Skeletal muscle satellite cell (primary cell): ENCODE results near the gene PTPN20.

Source experiments
- H3K27me3 ChIP-seq: 2 replicates; pipeline ENCODE4 v1.7.0; 2013; ENCODE audit warnings: low read length; ENCODE audit not compliant: control insufficient read depth, insufficient read depth
- H3K36me3 ChIP-seq: 2 replicates; pipeline ENCODE4 v1.7.0; 2013; ENCODE audit warnings: mild to moderate bottlenecking, control low read depth, low read length; ENCODE audit not compliant: insufficient read depth
- H3K4me1 ChIP-seq: 2 replicates; pipeline ENCODE4 v1.7.0; 2013; ENCODE audit warnings: low read length; ENCODE audit not compliant: control insufficient read depth, insufficient read depth
- H3K4me2 ChIP-seq: 2 replicates; pipeline ENCODE4 v1.7.0; 2013; ENCODE audit warnings: mild to moderate bottlenecking, low read length
- H3K4me3 ChIP-seq: 2 replicates; pipeline ENCODE4 v1.7.0; 2013; ENCODE audit warnings: low read length
- H3K9ac ChIP-seq: 2 replicates; pipeline ENCODE4 v1.7.0; 2013; ENCODE audit warnings: mild to moderate bottlenecking, low read depth, low read length, moderate library complexity
- H3K9me3 ChIP-seq: replicated peaks from 2 replicates; pipeline ENCODE4 v1.7.0; 2013; ENCODE audit warnings: mild to moderate bottlenecking, control low read depth, low read length

PTPN20 gene

DNA sequence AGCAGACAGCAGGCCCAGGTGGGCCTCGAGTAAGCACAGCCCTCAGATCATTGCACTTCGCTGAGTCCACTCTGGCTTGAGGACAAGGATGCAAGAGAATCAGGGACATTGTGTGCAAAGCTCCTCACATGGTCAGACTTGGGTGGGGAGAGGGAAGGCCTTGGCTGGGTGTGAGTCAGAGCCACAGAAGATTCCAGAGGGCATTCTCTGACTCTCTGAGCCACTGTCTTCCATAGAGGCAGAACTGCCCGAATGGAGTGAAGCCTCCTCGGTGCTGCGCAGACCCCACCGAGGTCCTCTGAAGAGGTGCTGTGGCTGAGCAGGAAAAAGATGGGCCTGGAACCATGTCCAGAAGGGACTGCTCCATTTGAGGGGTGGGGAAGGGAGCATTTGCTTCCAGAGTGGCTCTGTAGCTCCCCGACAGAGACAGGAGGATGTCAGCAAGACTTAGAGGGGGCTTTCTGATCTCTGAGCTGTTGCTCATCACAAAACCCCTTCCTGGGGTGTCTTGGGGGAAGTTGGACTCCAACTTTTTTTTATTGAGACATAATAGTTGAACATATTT lies 120.8 kb downstream of the PTPN20 start:
- Histone ChIP-seq H3K9ac (no peak overlapping the region), H3K9me3 (no peaks in the 10 kb centered on the region), H3K4me1 (no peaks in the 10 kb centered on the region), H3K4me3 (no peak overlapping the region), H3K36me3 (no peaks in the 10 kb centered on the region), H3K27me3 (peaks cover 4% of the 10 kb centered on the region), H3K4me2 (no peak overlapping the region)

DNA sequence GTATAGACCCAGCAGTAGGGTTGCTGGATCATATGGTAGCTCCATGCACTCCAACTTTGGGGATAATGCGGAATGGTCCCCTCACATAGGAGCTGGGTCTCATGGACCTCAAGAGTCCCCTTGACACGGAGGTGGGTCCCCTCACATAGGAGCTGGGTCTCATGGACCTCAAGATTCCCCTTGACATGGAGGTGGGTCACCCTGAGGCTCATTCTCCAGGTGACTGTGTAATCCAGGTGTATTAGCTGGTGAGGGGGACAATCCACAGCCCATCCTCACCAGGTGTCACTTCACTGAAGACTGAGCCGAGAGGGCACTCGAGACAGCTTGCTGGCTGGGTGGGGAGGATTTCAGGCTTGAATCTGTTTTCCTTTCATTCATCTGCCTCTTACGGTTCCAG lies 121.9 kb downstream of the PTPN20 start:
- Histone ChIP-seq H3K9ac (no peak overlapping the region), H3K4me1 (no peaks in the 10 kb centered on the region), H3K4me2 (no peak overlapping the region), H3K27me3 (peaks cover 4% of the 10 kb centered on the region), H3K9me3 (no peaks in the 10 kb centered on the region), H3K4me3 (no peak overlapping the region), H3K36me3 (no peaks in the 10 kb centered on the region)

DNA sequence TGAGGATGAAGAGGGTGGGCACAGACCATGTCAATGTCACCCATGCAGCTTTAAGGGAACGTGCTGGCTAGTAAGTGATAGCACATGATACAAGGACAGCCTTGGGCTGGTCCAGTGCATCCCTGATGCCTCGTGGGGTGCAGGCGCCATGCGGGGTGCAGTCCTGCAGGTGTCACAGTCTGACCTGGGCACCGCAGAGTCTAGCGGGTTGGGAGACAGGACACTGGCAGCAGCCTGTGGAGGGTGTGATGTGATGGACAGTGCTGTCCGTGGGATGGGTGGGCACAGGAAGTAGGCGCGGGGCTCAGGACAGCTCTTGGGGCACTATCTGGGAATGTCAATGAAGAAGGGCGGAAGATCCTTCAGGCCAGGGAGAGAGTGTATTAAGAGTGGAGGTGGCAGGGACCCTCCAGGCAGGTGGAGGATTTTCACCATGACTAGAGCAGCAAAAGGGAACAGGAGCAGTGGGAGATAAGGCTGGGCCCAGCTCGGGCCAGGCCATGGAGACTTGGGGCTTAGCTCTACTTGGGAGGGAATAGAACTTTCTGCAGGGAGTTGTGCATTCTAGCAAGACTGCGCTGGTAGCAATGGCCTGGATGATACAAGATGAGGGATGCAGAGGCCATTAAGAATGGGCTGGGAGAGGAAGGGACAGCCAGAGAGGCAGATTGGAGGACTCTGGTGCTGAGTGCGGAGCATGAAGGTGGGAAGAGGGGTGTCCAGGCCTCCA lies 122.5 kb downstream of the PTPN20 start:
- H3K36me3 ChIP-seq, result no peaks in the 10 kb centered on the region
- peaks cover 4% of the 10 kb centered on the region for H3K27me3 ChIP-seq
- no peak overlapping the region for H3K9ac ChIP-seq
- no peaks in the 10 kb centered on the region for H3K9me3 ChIP-seq
- no peaks in the 10 kb centered on the region for H3K4me1 ChIP-seq
- H3K4me3 ChIP-seq, result no peak overlapping the region
- H3K4me2 ChIP-seq, result no peak overlapping the region

DNA sequence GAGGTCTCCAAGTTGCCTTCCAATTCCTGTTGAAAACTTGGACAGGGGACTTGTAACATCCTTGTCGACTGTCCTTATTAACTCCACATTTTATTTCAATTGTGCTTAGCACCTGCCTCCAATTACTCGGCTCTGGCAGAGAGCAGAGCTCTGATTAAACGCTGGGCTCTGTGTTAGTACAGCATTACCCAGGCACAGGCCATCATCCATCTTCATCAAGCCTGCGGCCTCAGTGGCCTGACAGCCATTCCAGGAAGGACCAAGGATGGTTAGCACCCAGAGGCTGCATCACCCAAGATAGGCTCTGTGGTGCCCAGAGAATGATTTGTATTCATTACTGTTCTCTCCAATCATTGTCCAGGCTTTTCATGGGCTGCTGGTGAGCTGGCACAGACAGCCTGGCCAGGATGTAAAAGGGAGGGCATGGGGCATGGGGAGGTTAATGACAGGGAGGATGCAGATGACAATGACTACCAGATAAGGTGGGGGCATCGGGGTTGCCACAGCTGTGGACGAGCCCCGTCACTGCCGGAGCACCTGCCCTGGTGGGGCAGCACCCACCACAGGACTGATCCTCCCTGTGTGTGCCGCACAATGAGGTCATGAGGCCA lies 123.3 kb downstream of the PTPN20 start:
- H3K4me3 ChIP-seq, result no peak overlapping the region
- H3K36me3 ChIP-seq, result no peaks in the 10 kb centered on the region
- no peaks in the 10 kb centered on the region for H3K4me1 ChIP-seq
- H3K9me3 ChIP-seq, result no peaks in the 10 kb centered on the region
- H3K4me2 ChIP-seq, result no peak overlapping the region
- no peak overlapping the region for H3K9ac ChIP-seq
- H3K27me3 ChIP-seq, result peaks cover 4% of the 10 kb centered on the region

GRCh38 chr10:47035171-47035818 lies 124.1 kb downstream of the PTPN20 start:
- Histone ChIP-seq H3K4me1 (no peaks in the 10 kb centered on the region), H3K9ac (no peak overlapping the region), H3K4me3 (no peak overlapping the region), H3K9me3 (no peaks in the 10 kb centered on the region), H3K4me2 (no peak overlapping the region), H3K36me3 (no peaks in the 10 kb centered on the region), H3K27me3 (peaks cover 4% of the 10 kb centered on the region)

GRCh38 chr10:47035819-47036337 lies 124.7 kb downstream of the PTPN20 start:
- no peak overlapping the region for H3K9ac ChIP-seq
- no peak overlapping the region for H3K4me3 ChIP-seq
- no peaks in the 10 kb centered on the region for H3K4me1 ChIP-seq
- no peaks in the 10 kb centered on the region for H3K36me3 ChIP-seq
- no peak overlapping the region for H3K4me2 ChIP-seq
- H3K9me3 ChIP-seq, result no peaks in the 10 kb centered on the region
- H3K27me3 ChIP-seq, result peaks cover 4% of the 10 kb centered on the region

DNA sequence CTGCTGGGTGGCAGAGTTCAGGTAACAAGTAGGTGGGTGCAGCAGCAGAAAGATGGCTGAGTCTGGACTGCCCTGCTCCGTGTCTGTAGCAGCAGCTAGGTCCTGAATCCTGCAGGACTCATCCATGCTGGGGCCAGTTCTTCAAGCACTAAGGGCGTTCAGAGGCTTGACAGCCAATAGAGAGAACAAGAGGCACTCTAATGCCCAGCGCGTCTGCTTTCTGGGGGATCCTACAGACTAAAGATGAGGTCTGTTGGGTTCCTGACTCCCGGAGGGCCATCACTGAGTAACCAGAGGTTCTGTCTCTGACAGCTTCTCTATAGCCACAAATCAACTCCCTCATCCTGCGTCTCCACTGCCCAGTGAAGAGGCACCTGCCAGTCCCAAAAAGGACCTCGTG lies 125.5 kb downstream of the PTPN20 start:
- H3K4me3 ChIP-seq, result no peak overlapping the region
- no peaks in the 10 kb centered on the region for H3K9me3 ChIP-seq
- H3K4me2 ChIP-seq, result no peak overlapping the region
- H3K27me3 ChIP-seq, result peaks cover 4% of the 10 kb centered on the region
- H3K36me3 ChIP-seq, result no peaks in the 10 kb centered on the region
- no peak overlapping the region for H3K9ac ChIP-seq
- no peaks in the 10 kb centered on the region for H3K4me1 ChIP-seq

DNA sequence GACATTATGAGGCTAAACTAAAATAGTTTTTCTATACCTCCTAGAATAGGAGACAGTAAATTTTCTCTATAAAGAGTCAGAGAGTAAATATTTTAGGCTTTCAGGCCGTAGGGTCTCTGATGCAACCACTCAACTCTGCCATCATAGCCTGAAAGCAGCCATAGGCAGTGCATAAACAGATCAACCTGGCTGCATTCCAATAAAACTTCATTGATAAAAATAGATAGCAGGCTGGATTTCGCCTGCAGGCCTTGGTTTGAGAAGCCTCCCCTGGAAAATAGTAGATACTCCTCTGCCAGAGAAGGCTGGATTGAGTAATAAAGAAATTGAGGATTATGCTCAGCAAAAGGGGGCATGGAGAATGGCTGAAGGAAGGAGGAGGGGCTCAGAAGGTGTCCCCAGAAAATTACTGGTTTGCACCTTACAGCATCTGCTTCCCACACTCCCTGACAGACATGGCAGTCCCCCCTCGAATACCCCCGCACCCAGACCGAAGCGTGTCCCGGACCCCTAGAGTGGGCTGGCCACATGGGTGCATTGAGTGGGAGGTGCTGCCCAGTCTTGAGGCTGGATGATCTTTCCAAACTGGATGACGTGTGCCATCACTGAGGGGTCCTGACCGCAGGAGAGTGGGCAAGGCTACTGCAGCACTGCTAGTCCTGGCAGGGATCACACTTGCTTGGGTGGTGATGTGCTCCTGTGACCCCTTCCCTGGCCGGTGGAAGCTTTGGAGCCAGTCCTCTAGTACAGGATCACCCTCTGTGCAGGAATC lies 126.6 kb downstream of the PTPN20 start:
- H3K4me2 ChIP-seq, result no peak overlapping the region
- H3K27me3 ChIP-seq, result peaks cover 4% of the 10 kb centered on the region
- H3K4me1 ChIP-seq, result no peaks in the 10 kb centered on the region
- H3K36me3 ChIP-seq, result no peaks in the 10 kb centered on the region
- no peaks in the 10 kb centered on the region for H3K9me3 ChIP-seq
- no peak overlapping the region for H3K4me3 ChIP-seq
- H3K9ac ChIP-seq, result no peak overlapping the region

DNA sequence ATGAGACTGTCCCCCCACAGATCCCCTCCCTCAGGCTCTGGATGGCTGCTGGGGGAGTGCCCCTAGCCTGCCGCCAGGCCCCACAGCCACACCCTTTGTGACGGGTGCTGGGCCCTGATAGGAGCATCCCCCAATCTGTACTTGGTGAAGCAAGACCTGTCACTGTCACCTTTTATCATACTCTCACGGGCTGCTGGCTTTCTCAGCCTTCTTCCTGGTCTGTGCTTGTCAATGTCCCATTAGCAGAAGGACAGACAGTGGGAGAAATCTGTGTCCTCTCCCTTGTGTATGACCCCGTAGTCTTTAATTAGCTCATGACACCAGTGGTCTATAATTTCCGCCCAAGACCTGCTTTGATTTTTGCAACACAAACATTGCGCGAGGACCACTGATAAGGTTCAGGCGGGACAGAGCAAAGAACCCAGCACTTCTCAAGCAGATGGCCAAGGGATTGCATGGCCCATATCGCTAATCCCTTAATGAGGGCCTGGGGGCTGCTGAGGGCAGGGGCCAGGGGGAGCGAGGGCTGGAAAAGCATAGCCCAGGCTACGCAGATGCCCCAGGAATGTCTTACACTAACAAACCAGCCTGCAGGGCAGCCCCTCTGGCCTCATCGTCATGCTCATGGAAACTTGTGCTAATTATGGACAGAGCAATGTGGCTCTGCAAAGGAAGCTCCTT lies 127.8 kb downstream of the PTPN20 start:
- Histone ChIP-seq H3K4me2 (no peak overlapping the region), H3K36me3 (no peaks in the 10 kb centered on the region), H3K27me3 (peaks cover 10% of the 10 kb centered on the region), H3K4me1 (no peaks in the 10 kb centered on the region), H3K9ac (no peak overlapping the region), H3K4me3 (no peak overlapping the region), H3K9me3 (no peaks in the 10 kb centered on the region)

DNA sequence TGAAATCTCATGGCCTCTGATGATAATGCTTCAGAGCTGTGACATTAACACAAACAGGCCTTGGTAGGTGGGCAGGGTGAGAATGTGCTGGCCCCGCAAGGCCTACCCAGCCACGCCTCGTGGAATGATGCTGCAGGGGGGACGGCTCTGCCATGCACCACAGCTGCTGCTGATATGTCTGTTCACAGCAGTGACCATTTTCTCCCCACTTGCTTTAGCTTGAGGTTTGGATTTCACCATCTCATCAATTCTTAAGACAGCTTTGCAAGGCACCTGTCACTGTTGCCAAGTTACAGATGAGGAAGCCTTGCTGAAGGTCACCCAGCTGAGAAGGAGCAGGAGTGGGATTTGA lies 128.3 kb downstream of the PTPN20 start:
- Histone ChIP-seq H3K4me2 (no peak overlapping the region), H3K9me3 (no peaks in the 10 kb centered on the region), H3K4me1 (no peaks in the 10 kb centered on the region), H3K9ac (no peak overlapping the region), H3K36me3 (no peaks in the 10 kb centered on the region), H3K27me3 (peaks cover 11% of the 10 kb centered on the region), H3K4me3 (no peak overlapping the region)
